Stimulated activated CD4-positive, alpha-beta T cell treated with anti-CD3 and anti-CD28 coated beads, Interleukin-2, amount 100 ng/mL, for 48 hours (primary cell): ENCODE results near the gene MOV10L1.
"Not testable (repeated sequence)": the region's sequence is repeated elsewhere in the genome, so short reads cannot be mapped to it uniquely, and the experiment has no call there.

ENCODE experiments used
- DNase-seq, 2 donors: peaks; one replicate each; pipeline ENCODE4 v3.0.0-alpha.2; 2020

MOV10L1 gene

GRCh38 chr22:50139843-50140415 lies 50.1 kb downstream of the MOV10L1 start:
- no peak for DNase-seq

- DNase-seq = no peak
Measured at GRCh38 chr22:50140615-50141014, 50.8 kb downstream of the MOV10L1 start.

DNA sequence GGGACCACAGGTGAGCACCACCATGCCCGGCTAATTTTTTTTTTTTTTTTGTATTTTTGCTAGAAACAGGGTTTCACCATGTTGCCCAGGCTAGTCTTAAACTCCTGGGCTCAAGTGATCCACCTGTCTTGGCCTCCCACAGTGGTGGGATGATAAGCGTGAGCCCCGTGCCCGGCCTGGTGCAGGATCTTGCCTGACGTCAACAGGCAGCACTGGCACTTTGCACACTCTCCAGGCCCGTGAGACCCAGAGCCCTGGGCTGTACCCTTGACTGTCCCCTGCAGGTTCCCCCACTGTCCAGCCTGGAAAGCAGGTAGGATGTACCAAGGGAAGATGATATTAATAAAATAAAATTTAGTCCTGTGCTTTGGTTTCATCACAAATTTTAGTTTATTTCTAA lies 51.7 kb downstream of the MOV10L1 start:
- DNase-seq = no peak

DNA sequence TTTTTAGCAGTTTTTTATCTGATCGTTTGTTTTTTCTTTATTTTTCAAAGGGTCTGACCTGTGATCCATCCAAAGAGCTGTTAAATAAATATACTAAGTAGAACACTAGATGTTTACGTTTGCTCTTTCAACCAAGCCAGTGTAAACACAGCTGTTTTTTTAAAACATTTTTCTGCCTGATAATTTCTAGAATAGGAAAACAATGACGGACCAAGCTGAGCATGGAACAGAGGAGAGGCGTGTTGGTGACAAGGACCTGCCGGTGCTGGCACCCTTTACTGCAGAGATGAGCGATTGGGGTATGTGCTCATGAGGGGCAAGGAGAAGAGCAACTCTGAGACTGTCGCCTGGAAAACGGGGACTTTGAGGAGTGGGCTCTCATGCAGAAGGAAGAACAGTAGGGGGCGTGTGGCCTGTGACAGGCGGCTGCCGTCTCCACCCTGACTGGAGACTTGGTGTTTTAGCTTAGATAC lies 52.1 kb downstream of the MOV10L1 start:
- DNase-seq = no peak

- DNase-seq = no peak
Measured at GRCh38 chr22:50143096-50143495, 53.3 kb downstream of the MOV10L1 start.

- DNase-seq = no peak
Measured at GRCh38 chr22:50144005-50144614, 54.3 kb downstream of the MOV10L1 start.

DNA sequence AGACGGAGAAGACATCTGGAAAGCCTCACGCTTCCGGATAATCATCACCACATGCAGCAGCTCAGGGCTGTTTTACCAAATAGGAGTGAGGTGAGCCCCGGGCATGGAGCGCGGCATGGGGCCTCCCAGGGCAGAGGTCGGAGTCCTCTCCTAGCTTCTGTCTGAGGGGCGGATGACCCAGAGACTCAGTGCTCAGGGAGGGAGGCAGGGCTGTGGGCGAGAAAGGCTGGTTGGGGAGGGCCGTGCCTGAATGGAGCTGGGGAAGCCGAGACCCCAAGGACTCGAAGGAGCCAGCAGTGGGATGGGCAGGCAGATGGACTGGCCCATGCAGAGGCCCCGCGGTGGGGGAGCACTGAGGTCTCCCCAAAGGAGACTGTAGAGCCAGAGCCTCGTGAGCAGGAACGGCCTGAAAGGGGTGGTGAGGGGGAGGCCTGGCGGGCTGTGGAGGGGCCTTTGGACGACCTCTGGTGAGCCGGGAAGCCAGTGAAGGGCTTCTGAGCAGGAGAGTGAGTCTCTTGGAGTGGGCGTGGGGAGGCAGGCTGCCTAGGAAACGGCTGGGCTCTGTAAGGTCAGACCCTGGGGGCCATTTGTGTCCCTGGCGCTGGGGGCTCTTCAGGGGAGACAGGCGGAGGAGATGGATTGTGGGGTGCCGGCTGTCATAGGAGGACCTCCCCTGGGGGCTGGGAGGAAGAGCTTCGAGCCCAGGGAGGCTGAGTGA lies 56.1 kb downstream of the MOV10L1 start:
- DNase-seq = no peak

- no peak for DNase-seq
Measured at GRCh38 chr22:50146439-50147238, 56.8 kb downstream of the MOV10L1 start.

DNA sequence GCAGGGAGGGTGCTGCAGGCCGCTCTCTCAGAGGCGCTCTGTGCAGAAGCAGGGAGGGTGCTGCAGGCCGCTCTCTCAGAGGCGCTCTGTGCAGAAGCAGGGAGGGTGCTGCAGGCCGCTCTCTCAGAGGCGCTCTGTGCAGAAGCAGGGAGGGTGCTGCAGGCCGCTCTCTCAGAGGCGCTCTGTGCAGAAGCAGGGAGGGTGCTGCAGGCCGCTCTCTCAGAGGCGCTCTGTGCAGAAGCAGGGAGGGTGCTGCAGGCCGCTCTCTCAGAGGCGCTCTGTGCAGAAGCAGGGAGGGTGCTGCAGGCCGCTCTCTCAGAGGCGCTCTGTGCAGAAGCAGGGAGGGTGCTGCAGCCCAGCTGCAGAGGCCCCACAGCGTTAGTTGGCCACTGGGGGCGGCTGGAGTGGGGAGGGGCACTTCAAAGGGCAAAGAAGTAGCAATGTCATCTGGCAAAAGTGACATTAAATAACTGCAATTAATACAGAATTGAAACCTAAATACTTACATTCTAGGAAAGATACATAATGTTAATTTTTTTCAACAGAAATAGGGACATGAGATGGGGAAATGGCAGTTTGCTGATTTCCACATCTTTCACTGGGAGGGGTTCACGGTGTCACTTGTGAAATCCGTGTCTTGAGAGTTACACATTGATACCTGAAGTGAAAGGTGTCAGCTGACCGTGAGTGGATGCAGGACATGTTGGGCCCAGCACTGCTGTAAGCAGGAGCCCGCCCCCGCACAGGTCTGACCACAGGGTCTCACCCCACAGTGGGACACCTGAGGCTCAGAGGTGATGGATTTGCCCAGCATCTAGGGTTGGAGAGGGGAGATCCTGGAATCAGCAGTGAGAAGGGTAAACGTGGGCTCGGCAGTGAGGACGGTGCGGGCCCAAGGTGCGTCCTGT lies 57.7 kb downstream of the MOV10L1 start:
- not testable (repeated sequence) for DNase-seq

- no peak for DNase-seq
Measured at GRCh38 chr22:50148166-50148500, 58.3 kb downstream of the MOV10L1 start.

DNA sequence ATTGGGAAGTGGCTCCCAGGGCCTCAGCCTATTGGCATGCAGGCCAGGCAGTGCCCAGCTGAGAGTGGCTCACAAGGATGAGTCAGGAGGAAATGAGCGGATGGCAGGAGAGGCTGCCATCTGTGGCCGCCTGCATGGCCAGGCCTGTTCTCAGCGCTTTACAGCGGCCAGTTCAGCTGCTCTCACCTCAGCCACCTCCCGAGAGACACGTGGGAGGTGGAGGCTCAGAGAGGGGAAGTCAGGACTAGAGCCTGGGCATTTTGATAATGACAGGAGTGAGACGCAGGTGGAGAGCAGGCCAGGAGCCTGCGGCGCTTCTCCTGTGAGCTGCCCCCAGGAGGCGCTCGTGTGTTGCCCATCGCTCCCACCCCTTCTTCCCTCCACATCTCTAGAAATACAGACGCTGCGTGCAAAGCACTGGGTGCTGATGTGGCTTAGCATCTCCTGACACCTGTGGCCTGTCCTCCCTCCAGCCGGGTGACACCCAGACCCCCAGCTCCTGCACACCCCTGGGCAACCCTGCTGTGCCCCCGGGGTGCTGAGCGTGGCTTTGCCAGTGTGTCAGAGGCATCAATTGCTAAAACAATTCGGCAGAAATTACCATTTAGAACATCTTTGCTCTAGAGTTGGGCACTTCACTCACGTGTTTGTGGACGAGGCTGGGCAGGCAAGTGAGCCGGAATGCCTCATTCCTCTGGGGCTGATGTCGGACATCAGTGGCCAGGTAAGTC lies 59.4 kb downstream of the MOV10L1 start:
- DNase-seq = peak; percentile 62 to 72

GRCh38 chr22:50150161-50151129 lies 60.6 kb downstream of the MOV10L1 start:
- no peak for DNase-seq

DNA sequence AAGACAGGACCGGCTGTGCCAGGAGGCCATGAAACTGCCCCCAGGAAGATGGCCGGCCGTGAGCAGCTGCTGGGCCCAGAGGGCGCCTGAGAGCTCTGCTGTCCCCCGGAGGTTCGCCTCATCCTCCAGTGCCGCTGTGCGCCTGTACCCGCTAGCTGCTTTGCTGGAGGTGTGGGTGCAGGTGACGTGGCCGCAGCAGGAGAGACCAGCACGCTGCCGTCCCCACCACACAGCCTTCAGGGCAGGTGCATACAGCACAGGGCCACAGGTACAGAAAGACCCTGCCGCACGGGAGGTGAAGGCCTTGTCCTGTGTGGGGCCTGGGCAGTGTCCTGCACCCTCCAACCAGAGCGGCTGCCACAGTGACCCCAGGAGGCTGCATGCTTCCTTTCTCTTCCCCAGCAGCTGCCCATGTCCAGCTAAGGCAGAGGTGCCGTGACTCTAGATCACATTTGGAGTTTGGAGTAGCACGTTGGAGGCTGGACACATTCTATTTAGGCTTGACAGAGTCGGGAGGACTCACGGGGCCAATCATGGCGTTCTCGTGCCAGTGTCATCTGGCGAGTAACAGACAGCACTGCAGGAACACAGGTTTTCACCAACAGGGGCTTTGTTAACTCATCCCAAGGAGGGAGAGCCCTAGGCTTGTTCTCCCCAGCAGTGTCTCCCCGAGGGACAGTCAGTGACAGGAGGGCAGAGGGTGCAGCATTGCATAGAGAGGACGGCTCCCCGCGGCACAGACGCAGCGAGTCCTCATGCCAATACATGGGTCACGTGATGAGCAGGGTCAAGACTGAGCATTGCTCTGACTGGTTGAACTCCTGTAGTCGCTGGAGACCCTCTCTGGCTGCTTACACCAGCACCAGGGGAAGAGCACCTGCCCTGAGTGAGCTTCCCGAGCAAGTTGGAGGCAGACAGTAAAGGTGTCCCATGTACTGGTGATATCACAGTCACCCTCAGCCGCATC lies 62.0 kb downstream of the MOV10L1 start:
- no peak for DNase-seq

GRCh38 chr22:50153056-50153755 lies 63.4 kb downstream of the MOV10L1 start:
- DNase-seq = no peak

DNA sequence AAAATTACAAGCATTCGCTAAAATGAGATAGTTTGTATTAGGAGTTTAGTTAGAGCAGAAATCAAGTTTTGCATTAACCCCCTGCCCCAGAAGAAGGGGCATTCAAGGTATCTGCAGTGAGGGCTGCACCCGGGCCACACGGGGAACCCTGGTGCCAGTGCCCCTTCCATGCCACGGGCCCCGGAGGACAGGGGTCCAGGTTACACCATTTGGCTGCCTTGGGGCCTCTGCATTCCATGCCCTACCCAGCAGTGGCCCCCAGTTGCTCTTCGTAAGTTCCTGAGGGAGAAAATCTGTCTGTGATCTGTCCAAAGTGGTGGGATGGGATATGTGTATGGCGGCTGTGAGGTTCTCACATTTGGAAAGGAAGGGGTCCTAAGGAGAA lies 63.9 kb downstream of the MOV10L1 start:
- DNase-seq = no peak

- no peak for DNase-seq
Measured at GRCh38 chr22:50157709-50158375, 68.0 kb downstream of the MOV10L1 start.

DNA sequence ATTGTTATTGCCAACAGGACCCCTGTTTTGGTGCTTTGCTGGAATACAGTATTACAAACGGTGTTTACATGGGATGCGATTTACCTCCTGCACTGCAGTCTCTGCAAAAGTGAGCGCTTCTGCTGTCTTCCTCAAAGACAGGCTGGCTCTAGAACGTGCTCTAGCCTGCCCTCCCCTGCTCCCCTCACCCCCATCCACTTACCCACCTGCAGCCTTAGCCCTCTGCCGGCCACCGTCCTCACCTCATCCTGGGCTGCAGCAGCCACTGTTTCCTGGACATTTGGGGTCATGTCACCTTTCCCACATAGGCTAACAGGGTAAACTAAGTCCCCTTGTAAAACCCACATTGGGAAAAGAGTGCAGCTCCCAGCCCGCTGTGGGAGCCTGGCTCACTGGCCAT lies 71.1 kb downstream of the MOV10L1 start:
- DNase-seq = no peak
